ENCODE results near the gene CCDC137.

- TF ChIP-seq EZH2 (IDR thresholded peaks at IDR 0.05; ENCODE audit: insufficient read depth, poor library complexity, severe bottlenecking) (no peak), EZH2phosphoT487 (IDR thresholded peaks at IDR 0.05; ENCODE audit: insufficient read depth, low read depth) (no peak)
Observed at GRCh38 chr17:81713556-81714411, 47.2 kb downstream of the CCDC137 start.
